C4-2B (cell line): Measurements from ENCODE around the gene AQP6.

Source experiments
- H3K27ac ChIP-seq: fragments of 450-650 bp; 2 replicates; pipeline ENCODE4 v1.5.1; 2017
- CTCF ChIP-seq: fragments of 450-650 bp; conservative IDR thresholded peaks from 2 replicates; pipeline ENCODE4 v1.5.1; 2017; ENCODE audit warnings: mild to moderate bottlenecking
- ZFX ChIP-seq: fragments of 450-650 bp; IDR thresholded peaks from 2 replicates; pipeline ENCODE4 v1.6.1; 2017

The AQP6 gene

GRCh38 chr12:49943625-49943960, 29.2 kb upstream of the AQP6 start:
- TF ChIP-seq ZFX (no peak), CTCF (no peak)
- no peak overlapping the region; the same call in 1 of the 2 replicates for H3K27ac ChIP-seq

GRCh38 chr12:49944046-49944445, 28.7 kb upstream of the AQP6 start:
- TF ChIP-seq CTCF (no peak), ZFX (no peak)
- no peak overlapping the region for H3K27ac ChIP-seq

- H3K27ac ChIP-seq: no peak overlapping the region
- TF ChIP-seq ZFX (no peak), CTCF (no peak)
These were observed 28.0 kb upstream of the AQP6 start for GRCh38 chr12:49944718-49945117.

- TF ChIP-seq CTCF (peak; percentile 99), ZFX (no peak)
- H3K27ac ChIP-seq: no peak overlapping the region
These were observed 27.2 kb upstream of the AQP6 start for GRCh38 chr12:49945394-49946080.

- TF ChIP-seq CTCF: no peak
- no peak for TF ChIP-seq ZFX
- no peak overlapping the region for H3K27ac ChIP-seq
These were observed 26.7 kb upstream of the AQP6 start for GRCh38 chr12:49946086-49946485.

- TF ChIP-seq CTCF (no peak), ZFX (no peak)
These were observed 26.2 kb upstream of the AQP6 start for GRCh38 chr12:49946497-49946896.

GRCh38 chr12:49947593-49948226, 25.0 kb upstream of the AQP6 start:
- no peak overlapping the region for H3K27ac ChIP-seq
- TF ChIP-seq ZFX (no peak), CTCF (no peak)

More at GRCh38 chr12:49946497-49946896, 26.2 kb upstream of the AQP6 start:
- no peak overlapping the region for H3K27ac ChIP-seq
